Osteocyte (in vitro differentiated cells): Measurements from ENCODE around the gene OTOG. TPM values are rescaled to one million over a fixed set of nuclear protein-coding genes. Genes with fewer than 3 reads are reported as not detected.

ENCODE experiments used
- DNase-seq: peaks from one replicate; pipeline ENCODE4 v3.0.0; 2021; ENCODE audit warnings: mixed read lengths; ENCODE audit not compliant: unreplicated experiment; ENCODE audit errors: extremely low spot score
- H3K27ac Mint-ChIP-seq: one replicate; pipeline ENCODE4 v1.8.0; 2021; ENCODE audit warnings: mild to moderate bottlenecking, mixed read lengths; ENCODE audit not compliant: unreplicated experiment
- H3K27me3 Mint-ChIP-seq: one replicate; pipeline ENCODE4 v1.8.0; 2021; ENCODE audit warnings: mixed read lengths; ENCODE audit not compliant: unreplicated experiment
- H3K36me3 Mint-ChIP-seq: one replicate; pipeline ENCODE4 v1.8.0; 2021; ENCODE audit warnings: mixed read lengths; ENCODE audit not compliant: unreplicated experiment
- H3K4me1 Mint-ChIP-seq: one replicate; pipeline ENCODE4 v1.8.0; 2021; ENCODE audit warnings: mixed read lengths; ENCODE audit not compliant: unreplicated experiment
- H3K4me3 Mint-ChIP-seq: one replicate; pipeline ENCODE4 v1.8.0; 2021; ENCODE audit warnings: mild to moderate bottlenecking, moderate library complexity, mixed read lengths; ENCODE audit not compliant: unreplicated experiment
- H3K9me3 Mint-ChIP-seq: one replicate; pipeline ENCODE4 v1.8.0; 2021; ENCODE audit warnings: mixed read lengths; ENCODE audit not compliant: unreplicated experiment
- total RNA-seq: library from RNA; stranded (reverse); gene quantifications from 2 replicates; pipeline ENCODE4 v1.2.1, GENCODE V29; 2021
- TF ChIP-seq, protein P1 (sequence below): fragments of 200-600 bp; sonication (generic); IDR thresholded peaks from 2 replicates; pipeline ENCODE4 v1.5.0; 2021; ENCODE audit warnings: antibody characterized with exemption, mild to moderate bottlenecking, moderate library complexity

OTOG gene
- total RNA-seq, 1 donor from 2014 or later: not detected

DNA sequence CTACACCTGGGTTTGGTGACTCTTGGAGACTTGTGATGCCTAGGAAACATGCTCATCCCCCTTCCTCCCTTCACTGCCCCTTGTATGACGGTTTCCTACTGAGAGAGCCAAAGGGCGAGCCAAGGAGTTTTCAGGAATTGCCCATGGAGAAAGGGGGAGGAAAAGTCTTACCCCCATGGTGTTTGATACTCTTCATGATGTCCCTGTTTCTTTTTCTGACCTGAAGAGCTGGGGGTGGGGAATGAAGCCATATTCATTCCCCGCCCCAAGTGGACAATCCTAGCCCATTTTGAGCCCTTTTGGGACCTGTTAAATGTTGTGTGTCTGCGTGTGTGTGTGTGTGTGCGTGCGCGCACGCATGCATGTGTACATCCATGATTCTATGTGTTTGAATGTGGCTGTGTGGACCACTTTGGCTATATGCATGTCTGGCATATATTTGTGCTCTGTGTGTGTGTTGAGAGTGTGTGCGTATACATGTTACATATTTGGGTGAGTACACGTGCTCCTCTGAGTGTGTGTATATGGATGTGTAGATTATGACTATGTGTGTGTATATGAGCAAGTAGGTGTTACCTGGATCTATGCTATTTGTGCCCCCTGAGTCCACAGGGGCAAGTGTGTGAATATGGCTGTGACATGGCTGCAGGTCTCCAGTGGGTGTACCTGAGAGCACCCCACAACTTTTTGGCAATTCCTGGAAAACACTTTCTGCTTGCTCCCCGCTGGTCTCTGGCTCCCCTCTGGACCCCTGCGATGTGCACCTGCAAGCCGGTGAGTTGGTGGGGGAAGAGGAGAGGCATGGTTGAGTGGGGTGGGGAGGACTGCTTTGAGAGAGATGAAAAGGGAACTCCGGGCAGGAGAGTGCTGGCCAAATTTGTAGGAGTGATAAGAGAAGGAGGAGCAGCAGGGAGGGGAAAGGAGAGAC lies 24.6 kb downstream of the OTOG start:
- TF ChIP-seq, protein P1, sequence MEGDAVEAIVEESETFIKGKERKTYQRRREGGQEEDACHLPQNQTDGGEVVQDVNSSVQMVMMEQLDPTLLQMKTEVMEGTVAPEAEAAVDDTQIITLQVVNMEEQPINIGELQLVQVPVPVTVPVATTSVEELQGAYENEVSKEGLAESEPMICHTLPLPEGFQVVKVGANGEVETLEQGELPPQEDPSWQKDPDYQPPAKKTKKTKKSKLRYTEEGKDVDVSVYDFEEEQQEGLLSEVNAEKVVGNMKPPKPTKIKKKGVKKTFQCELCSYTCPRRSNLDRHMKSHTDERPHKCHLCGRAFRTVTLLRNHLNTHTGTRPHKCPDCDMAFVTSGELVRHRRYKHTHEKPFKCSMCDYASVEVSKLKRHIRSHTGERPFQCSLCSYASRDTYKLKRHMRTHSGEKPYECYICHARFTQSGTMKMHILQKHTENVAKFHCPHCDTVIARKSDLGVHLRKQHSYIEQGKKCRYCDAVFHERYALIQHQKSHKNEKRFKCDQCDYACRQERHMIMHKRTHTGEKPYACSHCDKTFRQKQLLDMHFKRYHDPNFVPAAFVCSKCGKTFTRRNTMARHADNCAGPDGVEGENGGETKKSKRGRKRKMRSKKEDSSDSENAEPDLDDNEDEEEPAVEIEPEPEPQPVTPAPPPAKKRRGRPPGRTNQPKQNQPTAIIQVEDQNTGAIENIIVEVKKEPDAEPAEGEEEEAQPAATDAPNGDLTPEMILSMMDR: no peak
- Mint-ChIP-seq H3K27me3 (peaks cover 11% of the 10 kb centered on the region), H3K9me3 (no peaks in the 10 kb centered on the region), H3K4me1 (no peaks in the 10 kb centered on the region), H3K36me3 (no peaks in the 10 kb centered on the region), H3K4me3 (no peak overlapping the region), H3K27ac (no peak overlapping the region)
- peak; percentile 75 for DNase-seq

DNA sequence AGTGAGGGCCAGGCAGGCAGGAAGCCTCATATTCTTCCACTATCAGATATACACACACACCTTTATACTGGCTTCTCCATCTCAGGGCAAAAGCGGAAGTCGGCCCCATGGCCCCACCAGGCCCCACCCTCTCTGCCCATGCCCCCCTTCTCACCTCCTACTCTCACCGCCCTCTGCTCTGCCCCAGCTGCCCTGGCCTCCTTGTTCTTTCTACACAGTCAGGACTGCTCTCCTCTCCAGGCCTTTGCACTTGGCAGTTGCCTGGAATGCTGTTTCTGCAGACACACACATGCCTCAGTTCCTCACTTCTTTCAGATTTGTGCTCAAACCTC lies 25.3 kb downstream of the OTOG start:
- no peaks in the 10 kb centered on the region for H3K9me3 Mint-ChIP-seq
- TF ChIP-seq, protein P1: no peak
- H3K36me3 Mint-ChIP-seq: no peaks in the 10 kb centered on the region
- no peak overlapping the region for H3K27ac Mint-ChIP-seq
- H3K4me1 Mint-ChIP-seq: no peaks in the 10 kb centered on the region
- H3K27me3 Mint-ChIP-seq: peaks cover 8% of the 10 kb centered on the region
- DNase-seq: peak; percentile 73
- H3K4me3 Mint-ChIP-seq: no peak overlapping the region

DNA sequence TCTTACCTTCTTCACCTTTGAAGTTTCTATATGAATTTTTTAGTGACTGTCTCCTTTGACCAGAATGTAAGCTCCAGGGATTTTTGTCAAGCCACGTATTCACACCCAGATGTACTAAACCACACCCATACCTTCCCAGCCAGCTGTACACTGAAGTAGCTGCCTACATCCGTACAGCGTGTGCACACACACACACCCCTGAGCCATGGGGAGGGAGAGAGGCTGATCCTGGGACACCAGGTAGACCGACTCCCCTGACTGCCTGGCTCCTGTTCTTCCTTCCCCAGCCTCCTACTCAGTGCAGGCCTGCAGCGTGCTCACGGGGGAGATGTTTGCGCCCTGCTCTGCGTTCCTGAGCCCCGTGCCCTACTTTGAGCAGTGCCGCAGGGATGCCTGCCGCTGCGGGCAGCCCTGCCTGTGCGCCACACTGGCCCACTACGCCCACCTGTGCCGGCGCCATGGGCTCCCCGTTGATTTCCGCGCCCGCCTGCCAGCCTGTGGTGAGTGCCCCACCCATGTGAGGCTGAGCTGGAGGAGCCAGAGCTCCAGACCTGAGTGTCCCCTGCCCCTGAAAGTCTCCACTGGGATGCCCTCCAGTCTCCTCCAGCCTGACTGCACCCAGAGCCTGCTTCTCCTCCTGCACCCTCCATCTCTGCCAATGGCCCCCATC lies 25.9 kb downstream of the OTOG start:
- TF ChIP-seq, protein P1: no peak
- Mint-ChIP-seq H3K27ac (no peak overlapping the region), H3K9me3 (no peaks in the 10 kb centered on the region), H3K4me1 (no peaks in the 10 kb centered on the region), H3K27me3 (peaks cover 8% of the 10 kb centered on the region), H3K4me3 (no peak overlapping the region), H3K36me3 (no peaks in the 10 kb centered on the region)
- DNase-seq: peak; percentile 80

DNA sequence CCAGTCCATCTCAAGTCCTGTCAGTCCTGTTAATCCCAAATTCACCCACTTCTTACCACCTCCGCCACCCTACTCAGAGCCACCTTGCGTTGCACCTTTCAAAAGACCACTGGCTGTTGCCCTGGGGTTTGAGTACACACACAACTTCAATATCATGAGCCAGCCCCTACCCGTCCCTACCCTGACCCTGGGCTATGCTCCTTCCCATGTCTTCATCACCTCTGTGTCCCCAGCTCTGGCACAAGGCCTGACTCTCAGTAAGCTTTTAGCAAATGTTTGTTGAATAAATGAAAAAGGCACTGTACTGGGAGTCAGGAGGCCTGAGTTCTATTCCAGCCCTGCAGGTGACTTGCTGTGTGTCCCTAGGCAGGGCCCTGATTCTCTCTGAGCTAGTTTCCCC lies 26.5 kb downstream of the OTOG start:
- DNase-seq: no peak
- Mint-ChIP-seq H3K4me1 (no peaks in the 10 kb centered on the region), H3K27me3 (peaks cover 6% of the 10 kb centered on the region), H3K9me3 (no peaks in the 10 kb centered on the region), H3K4me3 (no peak overlapping the region), H3K27ac (no peak overlapping the region), H3K36me3 (no peaks in the 10 kb centered on the region)
- TF ChIP-seq, protein P1: no peak
